NCI-H146 treated with DMSO at 0.1 percent for 48 hours (cell line): ENCODE data around the gene ZNF142.

Experiments
- DNase-seq: peaks from one replicate; lab custom pipeline; 2025; ENCODE audit not compliant: unreplicated experiment; lab: John Stamatoyannopoulos, UW

The ZNF142 gene, protein sequence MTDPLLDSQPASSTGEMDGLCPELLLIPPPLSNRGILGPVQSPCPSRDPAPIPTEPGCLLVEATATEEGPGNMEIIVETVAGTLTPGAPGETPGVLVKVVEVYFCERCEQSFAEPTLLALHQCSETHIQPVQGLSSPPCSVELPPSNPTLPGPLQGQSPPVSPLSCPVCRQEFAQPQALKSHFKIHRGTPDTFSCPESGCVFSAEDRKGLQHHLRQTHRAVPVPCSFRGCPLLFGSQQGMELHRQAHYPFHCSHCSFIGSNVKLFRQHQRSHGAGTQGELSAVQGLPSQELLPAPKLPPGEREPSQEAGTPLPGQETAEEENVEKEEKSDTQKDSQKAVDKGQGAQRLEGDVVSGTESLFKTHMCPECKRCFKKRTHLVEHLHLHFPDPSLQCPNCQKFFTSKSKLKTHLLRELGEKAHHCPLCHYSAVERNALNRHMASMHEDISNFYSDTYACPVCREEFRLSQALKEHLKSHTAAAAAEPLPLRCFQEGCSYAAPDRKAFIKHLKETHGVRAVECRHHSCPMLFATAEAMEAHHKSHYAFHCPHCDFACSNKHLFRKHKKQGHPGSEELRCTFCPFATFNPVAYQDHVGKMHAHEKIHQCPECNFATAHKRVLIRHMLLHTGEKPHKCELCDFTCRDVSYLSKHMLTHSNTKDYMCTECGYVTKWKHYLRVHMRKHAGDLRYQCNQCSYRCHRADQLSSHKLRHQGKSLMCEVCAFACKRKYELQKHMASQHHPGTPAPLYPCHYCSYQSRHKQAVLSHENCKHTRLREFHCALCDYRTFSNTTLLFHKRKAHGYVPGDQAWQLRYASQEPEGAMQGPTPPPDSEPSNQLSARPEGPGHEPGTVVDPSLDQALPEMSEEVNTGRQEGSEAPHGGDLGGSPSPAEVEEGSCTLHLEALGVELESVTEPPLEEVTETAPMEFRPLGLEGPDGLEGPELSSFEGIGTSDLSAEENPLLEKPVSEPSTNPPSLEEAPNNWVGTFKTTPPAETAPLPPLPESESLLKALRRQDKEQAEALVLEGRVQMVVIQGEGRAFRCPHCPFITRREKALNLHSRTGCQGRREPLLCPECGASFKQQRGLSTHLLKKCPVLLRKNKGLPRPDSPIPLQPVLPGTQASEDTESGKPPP (N-terminal part only)

DNA sequence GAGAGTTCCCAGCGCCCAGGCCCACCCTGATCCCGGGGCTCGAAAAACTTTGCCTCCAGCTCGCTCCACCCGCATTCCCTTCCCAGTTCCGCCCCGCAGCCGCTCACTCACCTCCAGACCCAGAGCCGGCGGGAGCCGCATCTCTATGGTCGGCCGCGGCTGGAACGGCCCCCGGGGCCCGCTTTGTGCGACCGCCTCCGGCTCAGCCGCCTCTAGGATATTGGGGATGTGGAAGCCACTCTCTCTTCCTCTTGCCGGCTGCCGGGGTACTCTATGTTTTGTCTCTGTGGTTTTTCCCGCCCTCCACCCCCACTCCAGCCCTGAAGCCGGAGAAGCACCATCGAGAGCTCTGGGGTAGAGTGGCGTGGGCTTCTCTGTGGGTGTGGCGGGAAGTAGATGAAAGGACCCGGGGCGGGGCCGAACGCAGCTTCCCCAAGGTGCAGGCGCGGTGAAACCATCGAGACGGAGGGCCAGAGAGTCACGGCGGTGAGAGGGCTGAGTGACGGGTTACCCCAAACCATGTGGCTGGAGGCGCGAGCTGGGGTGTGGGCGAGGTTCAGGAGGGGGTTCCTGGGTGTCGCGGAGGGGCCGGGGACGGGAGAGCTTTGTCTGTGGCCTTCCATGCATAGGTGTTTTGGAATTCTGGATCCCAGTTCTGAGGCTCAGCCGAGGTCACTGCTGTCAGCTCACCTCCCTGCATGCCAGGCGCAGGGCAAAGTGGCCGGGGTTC is at the start of gene ZNF142, which contains the start of gene BCS1L:
Gene ZNF142, minus strand, starts transcription at position 366 of the 730 bp plus-strand sequence. CDS start 3,194 bp downstream, outside the sequence.
Gene BCS1L, plus strand, starts transcription at position 426 of the 730 bp plus-strand sequence. CDS start 1,305 bp downstream, outside the sequence.
- DNase-seq: peak; percentile 71

DNA sequence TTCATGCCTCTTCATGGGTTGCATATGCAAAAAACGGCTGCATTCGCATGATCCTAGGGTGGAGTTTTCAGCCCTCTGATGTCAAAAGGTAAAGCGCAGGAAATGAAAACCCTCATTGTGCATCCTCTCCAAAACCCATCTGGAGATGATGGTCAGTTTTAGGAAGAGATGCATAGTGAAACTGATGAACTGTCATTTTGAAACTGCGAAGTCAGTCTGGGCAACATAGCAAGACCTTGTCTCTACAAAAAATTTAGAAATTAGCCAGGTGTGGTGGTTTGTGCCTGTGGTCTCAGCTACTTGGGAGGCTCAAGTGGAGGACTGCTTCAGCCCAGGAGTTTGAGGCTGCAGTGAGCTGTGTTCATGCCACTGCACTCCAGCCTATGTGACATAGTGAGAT is 48.7 kb upstream of the ZNF142 start:
- no peak for DNase-seq

DNA sequence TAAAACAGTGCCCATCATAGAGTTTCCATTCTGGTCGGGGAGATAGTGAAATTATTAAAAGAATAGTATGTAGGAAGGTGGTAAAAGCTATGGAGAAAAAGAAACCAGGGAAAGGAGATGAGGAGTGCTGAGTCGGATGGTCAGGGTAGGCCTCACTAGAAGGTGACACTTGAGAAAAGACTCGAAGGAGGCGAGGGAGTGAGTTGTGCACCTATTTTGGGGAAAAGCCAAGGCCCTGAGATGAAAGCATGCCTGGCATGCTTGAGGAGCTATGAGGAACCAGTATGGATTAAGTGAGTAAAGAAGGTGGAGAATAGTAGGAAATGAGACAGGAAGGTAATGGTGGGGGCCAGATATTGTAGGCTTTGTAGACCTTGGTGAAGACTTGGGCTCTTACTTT is 43.9 kb upstream of the ZNF142 start:
- DNase-seq: no peak

DNA sequence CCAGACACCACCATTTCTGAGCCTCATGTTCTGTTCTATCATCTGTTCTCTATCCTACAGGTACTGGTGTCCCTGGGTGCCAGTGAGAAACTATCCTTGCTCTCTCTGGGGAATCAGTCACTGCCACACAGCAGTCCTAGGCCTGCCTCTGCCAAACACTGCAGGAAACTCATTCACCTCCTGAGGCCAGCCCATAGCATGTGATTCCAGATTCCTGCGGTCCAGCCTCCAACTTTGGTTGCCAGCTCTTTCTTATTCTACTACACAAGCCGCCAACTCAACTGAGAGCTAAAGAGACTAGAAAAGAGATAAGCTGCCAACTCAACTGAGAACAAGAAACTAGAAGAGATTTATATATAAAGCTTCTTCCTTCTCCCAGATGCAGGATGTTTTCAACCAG is 42.4 kb upstream of the ZNF142 start:
- DNase-seq: no peak

- DNase-seq: no peak
These were observed 39.5 kb upstream of the ZNF142 start for GRCh38 chr2:218698885-218699284.

GRCh38 chr2:218694405-218695145 is 35.2 kb upstream of the ZNF142 start:
- DNase-seq: no peak

DNA sequence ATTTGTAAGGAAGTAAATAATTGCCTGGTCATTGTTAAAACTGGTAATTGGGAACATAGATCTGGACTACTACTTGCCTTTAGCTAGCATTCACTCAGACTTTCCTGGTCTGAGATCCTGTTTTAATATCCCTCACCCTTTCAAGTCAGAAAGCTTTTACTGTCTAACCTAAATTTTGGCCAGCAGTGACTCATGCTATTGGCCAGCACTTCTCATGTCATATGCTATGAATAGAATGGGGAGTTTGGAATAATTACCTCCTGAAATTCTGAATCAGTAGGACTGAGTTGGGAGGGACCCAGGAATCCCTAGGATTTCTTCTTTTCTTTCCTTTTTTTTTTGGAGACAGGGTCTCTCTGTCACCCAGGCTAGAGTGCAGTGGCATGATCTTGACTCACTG is 31.8 kb upstream of the ZNF142 start:
- DNase-seq: no peak

DNA sequence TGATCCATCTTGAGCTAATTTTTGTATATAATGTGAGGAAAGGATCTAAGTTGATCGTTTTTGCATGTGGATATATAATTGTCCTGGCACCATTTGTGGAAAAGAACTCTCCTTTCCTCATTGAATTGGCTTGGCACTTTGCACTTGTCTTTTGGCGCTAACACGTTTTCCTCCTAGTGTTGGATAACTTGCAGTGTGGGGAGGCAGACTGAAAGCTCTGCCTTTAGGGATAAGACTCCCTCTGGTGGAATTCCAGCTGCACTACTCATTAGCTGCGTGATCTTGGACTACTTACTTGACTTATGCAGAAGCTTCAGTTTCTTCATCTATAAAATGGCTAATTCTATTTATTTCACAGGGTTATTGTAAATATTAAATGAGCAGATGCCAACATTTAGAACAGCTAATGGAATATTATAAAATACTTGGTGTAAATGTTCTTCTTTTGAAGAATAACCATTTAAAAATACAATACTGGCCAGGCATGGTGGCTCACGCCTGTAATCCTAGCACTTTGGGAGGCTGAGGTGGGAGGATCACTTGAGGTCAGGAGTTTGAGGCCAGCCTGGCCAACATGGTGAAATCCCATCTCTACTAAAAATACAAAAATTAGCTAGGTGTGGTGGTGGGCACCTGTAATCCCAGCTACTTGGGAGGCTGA is 28.1 kb upstream of the ZNF142 start:
- peak; percentile 22 for DNase-seq

GRCh38 chr2:218680061-218680460 is 20.6 kb upstream of the ZNF142 start:
- DNase-seq: no peak

- no peak for DNase-seq
These were observed 19.7 kb upstream of the ZNF142 start for GRCh38 chr2:218679119-218679518.

DNA sequence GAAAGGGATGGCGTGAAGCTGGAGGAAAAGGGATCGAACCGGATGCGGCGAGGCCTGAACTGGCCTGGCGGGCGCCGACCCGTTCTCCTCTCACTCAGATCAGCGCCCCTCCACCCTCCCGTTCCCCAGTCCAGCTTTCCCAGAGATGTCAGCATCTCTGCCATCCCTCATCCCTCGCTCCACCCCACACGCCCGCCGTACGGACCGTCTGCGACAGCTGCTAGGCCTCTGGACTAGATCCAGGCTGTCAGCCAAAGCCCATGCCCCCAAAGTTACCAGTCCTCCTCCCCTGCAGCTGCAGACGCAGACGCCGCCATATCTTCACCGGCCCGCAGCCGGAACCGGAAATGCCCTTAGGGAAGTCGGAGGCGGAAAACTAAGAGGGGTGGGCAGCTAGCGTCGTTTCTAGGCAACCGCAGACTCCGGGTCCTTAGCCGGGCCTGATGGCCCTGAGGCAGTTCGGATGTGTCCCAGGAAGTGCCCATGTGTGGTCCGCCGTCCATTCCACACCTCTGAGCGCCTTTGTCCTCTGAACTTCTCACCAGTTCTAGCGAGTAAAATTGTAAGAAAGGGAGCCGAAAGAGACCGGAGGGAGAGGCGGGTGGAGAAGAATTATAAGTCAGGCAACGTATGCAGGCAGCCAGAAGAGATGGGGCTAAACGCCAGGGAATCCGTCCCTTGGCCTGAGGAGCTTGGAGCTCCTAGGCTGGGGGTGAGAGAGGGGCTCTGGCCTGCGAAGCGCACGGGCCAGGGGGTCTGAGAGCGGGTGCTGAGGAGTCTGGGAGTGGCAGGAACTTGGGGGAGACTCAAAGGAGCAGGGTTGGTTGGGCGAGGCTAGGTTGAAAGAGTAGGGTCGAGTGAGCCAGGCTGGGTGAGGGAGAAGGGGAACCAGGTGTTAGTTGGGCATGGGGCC is 12.5 kb upstream of the ZNF142 start, which contains the start of the genes RNF25 and STK36:
Gene RNF25, minus strand, starts transcription at position 349 of the 913 bp plus-strand sequence. Its CDS starts 32 bp downstream, at position 317.
Gene STK36, plus strand, starts transcription at position 433 of the 913 bp plus-strand sequence. CDS start 744 bp downstream, outside the sequence.
- DNase-seq: peak; percentile 84

DNA sequence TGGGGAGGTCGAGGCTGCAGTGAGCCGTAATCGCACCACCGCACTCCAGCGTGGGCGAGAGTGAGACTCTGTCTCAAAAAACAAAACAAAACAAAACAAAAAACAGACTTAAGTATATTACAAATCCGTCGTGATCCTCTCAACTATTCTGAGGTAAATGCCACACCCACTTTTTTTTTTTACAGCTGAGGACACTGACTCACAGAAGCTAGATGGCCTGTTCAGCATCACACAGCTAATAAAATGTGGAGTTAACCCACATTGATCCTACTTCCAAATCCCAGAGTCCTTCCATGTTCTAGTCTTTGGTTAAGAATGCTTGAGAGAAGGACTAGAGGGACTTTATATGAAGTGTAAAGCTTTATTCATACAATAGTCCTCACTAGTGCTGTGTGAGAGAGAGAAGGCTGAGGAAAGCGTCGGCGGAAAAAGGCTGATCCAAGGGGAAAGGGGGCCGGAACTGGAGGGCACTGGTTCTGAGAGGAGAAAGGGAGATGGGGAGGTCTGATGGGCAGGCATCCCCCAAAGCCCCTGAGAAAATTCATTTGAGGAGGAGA is 11.8 kb upstream of the ZNF142 start:
- DNase-seq: no peak

- DNase-seq: no peak
These were observed 5.2 kb upstream of the ZNF142 start for GRCh38 chr2:218664653-218665052.

DNA sequence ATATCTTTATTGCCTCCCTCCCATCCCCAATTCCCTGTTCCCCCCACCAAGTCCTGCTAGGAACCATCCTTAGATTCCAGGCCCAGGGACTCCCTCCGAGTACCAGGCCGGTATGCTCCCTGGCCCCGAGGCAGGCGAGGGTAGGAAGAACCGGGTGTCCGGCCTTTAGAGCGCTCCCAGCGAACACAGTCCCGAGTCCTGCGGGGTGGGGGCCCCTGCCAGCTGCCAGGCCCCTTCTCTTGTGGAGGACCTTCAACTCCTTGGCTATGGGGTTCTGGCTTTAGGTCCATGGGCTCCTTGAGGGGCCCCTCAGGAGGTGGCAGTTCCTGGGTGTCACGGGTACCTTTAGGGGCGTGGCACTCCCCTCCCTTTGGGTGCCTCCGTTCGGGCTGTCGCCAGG is 4.5 kb upstream of the ZNF142 start:
- DNase-seq: no peak

DNA sequence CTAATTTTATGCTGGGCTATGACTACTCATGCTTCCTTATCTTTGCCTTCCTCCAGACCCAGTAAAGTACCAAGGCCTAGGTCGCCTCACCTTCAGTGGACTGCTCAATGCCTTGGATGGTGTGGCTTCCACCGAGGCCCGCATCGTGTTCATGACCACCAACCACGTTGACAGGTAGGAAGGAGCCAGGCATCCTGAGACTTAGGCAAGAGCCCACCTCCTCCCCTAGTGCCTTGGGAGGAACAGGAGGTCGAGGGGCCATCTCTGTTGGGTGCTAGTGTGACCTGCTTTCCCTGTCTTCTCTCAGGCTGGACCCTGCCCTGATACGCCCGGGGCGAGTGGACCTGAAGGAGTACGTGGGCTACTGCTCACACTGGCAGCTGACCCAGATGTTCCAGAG is 3.4 kb upstream of the ZNF142 start:
- no peak for DNase-seq

- DNase-seq: no peak
These were observed 3.0 kb upstream of the ZNF142 start for GRCh38 chr2:218662377-218662776.

GRCh38 chr2:218659988-218660358 is 550 bp upstream of the ZNF142 start:
- DNase-seq: no peak
